ENCODE results near the gene TPPP. TPM values are rescaled to one million over a fixed set of nuclear protein-coding genes. Genes with fewer than 3 reads are reported as not detected.

TPPP gene
- polyA plus RNA-seq, 1 donor (not counting 4 experiments of a cell fraction or from before 2014, with no cell fraction given): 0.88 TPM

DNA sequence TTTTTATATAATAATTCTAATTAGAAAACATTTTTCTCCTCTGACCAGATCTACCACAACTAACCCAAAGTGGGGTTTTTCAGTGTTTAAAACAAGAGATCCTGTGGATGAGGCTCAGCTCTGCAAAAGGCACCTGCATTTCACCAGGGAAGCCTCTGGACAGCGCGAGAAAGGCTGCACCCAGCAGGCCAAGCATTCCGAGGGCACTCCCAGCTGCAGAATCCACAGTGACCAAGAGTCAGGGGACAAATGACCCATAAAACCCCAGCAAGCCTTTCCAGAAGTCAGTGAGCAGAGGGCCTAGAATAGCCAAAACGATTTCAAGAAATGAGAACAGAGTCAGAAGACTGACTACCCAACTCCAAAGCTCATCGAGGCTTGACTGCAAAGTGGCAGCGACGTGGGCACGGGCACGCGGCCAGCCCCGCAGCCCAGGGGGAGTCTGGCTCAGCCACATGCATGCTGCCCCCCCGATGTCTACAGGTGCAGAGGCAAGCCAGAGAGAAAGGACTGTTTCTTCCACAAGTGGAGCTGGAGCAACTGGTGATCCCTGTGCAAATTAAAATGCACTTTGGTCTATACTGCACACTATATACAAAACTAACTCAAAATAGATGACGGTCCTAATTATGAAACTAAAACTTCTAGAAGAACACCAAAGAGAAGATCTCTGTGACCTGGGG lies 26.2 kb downstream of the TPPP start:
- Histone ChIP-seq H3K79me2 (ENCODE audit: control insufficient read depth, insufficient read depth, low read length) (no peaks in the 10 kb centered on the region), H3K27ac (ENCODE audit: control insufficient read depth, insufficient read depth, low read length) (no peak overlapping the region), H3K27me3 (ENCODE audit: control insufficient read depth, extremely low read depth, insufficient read depth, low read length) (peaks cover 4% of the 10 kb centered on the region), H3K9me1 (ENCODE audit: control insufficient read depth, extremely low read depth, insufficient read depth, low read length) (no peaks in the 10 kb centered on the region), H3K9me3 (ENCODE audit: control insufficient read depth, low read depth, low read length) (no peaks in the 10 kb centered on the region), H2AFZ (ENCODE audit: control insufficient read depth, low read length) (no peak overlapping the region), H3K4me1 (ENCODE audit: control insufficient read depth, extremely low read depth, insufficient read depth, low read length) (peaks cover 3% of the 10 kb centered on the region), H3K36me3 (ENCODE audit: control insufficient read depth in 2 of 2, extremely low read depth in 1 of 2, insufficient read depth in 2 of 2, low read length in 2 of 2) (peaks cover 11 to 22% of the 10 kb centered on the region in 2 experiments), H4K20me1 (ENCODE audit: control insufficient read depth, extremely low read depth, insufficient read depth, low read length) (peaks cover 3% of the 10 kb centered on the region), H3K4me3 (ENCODE audit: control insufficient read depth in 2 of 3, extremely low read depth in 1 of 3, insufficient read depth in 2 of 3, low read depth in 1 of 3, low read length in 3 of 3) (no peak overlapping the region), H3K9ac (ENCODE audit: control insufficient read depth, extremely low read depth, insufficient read depth, low read length) (no peak overlapping the region), H3K4me2 (ENCODE audit: control insufficient read depth, extremely low read depth, insufficient read depth, low read depth, low read length) (no peak overlapping the region)
- DNase-seq (ENCODE audit: low read depth, low spot score) (no peak), FAIRE-seq (no peak)
- dilution Hi-C loops (cut with MboI; ENCODE audit: extremely low pct_ligation_motif_present, low sequenced_read_pairs): no loop called here
- TF ChIP-seq EZH2 (IDR thresholded peaks at IDR 0.05; ENCODE audit: low read length): no peak
- TF ChIP-seq, protein P1, sequence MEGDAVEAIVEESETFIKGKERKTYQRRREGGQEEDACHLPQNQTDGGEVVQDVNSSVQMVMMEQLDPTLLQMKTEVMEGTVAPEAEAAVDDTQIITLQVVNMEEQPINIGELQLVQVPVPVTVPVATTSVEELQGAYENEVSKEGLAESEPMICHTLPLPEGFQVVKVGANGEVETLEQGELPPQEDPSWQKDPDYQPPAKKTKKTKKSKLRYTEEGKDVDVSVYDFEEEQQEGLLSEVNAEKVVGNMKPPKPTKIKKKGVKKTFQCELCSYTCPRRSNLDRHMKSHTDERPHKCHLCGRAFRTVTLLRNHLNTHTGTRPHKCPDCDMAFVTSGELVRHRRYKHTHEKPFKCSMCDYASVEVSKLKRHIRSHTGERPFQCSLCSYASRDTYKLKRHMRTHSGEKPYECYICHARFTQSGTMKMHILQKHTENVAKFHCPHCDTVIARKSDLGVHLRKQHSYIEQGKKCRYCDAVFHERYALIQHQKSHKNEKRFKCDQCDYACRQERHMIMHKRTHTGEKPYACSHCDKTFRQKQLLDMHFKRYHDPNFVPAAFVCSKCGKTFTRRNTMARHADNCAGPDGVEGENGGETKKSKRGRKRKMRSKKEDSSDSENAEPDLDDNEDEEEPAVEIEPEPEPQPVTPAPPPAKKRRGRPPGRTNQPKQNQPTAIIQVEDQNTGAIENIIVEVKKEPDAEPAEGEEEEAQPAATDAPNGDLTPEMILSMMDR (optimal IDR thresholded peaks at IDR 0.05 in 1 of 3, IDR thresholded peaks at IDR 0.05 in 1 of 3, conservative IDR thresholded peaks at IDR 0.05 in 1 of 3; ENCODE audit: extremely low read depth in 1 of 3, insufficient read depth in 2 of 3, low read length in 3 of 3): no peak

DNA sequence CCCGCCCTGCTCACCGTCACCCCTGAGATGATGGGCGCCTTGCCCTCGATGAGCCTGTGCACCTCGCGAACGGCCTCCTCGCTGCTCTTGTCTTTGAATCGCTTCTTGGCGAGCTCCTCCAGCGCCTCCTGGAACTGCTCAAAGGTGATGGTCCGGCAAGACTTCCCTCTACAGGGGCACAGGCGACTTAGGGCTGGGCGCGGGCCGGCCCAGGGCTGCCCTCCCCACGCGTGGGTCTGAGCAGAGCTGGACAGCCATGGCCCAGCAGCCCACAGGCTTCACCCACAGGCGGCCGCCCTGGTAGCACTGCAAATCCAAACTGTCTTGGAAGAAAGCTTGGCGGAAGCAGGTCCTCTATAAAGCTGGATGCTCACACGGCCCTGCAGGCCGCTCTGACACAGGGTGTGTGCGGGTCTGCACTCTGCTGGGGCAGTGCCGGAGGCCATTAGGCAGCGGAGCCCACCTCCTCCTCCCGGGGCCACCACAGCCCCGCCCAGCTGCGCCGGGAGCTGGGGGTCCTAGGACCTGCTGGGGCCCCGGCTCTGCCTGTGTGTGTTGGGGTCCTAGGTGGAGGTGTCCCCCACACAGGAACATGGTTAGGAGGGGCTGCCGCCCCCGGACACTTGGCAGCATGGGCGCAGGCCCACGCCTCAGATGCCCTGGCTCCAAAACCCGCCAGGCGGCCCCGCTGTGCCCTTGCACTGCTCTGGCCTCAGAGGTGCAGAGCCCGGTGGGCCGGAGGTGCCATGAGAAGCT lies 27.0 kb downstream of the TPPP start:
- DNase-seq (ENCODE audit: low read depth, low spot score): no peak
- no peaks in the 10 kb centered on the region for H3K4me1 ChIP-seq (ENCODE audit: control insufficient read depth, extremely low read depth, insufficient read depth, low read length)
- H3K4me2 ChIP-seq (ENCODE audit: control insufficient read depth, extremely low read depth, insufficient read depth, low read depth, low read length): no peak overlapping the region
- no peak overlapping the region for H3K9ac ChIP-seq (ENCODE audit: control insufficient read depth, extremely low read depth, insufficient read depth, low read length)
- TF ChIP-seq EZH2 (IDR thresholded peaks at IDR 0.05; ENCODE audit: low read length): no peak
- TF ChIP-seq, protein P1 (optimal IDR thresholded peaks at IDR 0.05 in 1 of 3, IDR thresholded peaks at IDR 0.05 in 1 of 3, conservative IDR thresholded peaks at IDR 0.05 in 1 of 3; ENCODE audit: extremely low read depth in 1 of 3, insufficient read depth in 2 of 3, low read length in 3 of 3): no peak
- H3K27me3 ChIP-seq (ENCODE audit: control insufficient read depth, extremely low read depth, insufficient read depth, low read length): no peaks in the 10 kb centered on the region
- no peaks in the 10 kb centered on the region for H4K20me1 ChIP-seq (ENCODE audit: control insufficient read depth, extremely low read depth, insufficient read depth, low read length)
- peaks cover 11 to 22% of the 10 kb centered on the region in 2 experiments for H3K36me3 ChIP-seq (ENCODE audit: control insufficient read depth in 2 of 2, extremely low read depth in 1 of 2, insufficient read depth in 2 of 2, low read length in 2 of 2)
- dilution Hi-C loops (cut with MboI; ENCODE audit: extremely low pct_ligation_motif_present, low sequenced_read_pairs): no loop called here
- no peaks in the 10 kb centered on the region for H3K9me3 ChIP-seq (ENCODE audit: control insufficient read depth, low read depth, low read length)
- no peaks in the 10 kb centered on the region for H3K9me1 ChIP-seq (ENCODE audit: control insufficient read depth, extremely low read depth, insufficient read depth, low read length)
- H3K79me2 ChIP-seq (ENCODE audit: control insufficient read depth, insufficient read depth, low read length): no peaks in the 10 kb centered on the region
- FAIRE-seq: no peak
- H3K27ac ChIP-seq (ENCODE audit: control insufficient read depth, insufficient read depth, low read length): no peak overlapping the region
- no peak overlapping the region for H2AFZ ChIP-seq (ENCODE audit: control insufficient read depth, low read length)
- H3K4me3 ChIP-seq (ENCODE audit: control insufficient read depth in 2 of 3, extremely low read depth in 1 of 3, insufficient read depth in 2 of 3, low read depth in 1 of 3, low read length in 3 of 3): no peak overlapping the region

All from keratinocyte (primary cell).